RWPE1 (cell line): ENCODE measurements around the gene APOL2.
"Not testable (repeated sequence)": the region's sequence is repeated elsewhere in the genome, so short reads cannot be mapped to it uniquely, and the experiment has no call there.

Experiments
- CTCF ChIA-PET: fragments of 350-600 bp; sonication (Branson Sonifier 250); formaldehyde crosslinking; extraction: SDS; loops from one replicate; lab custom pipeline; 2021; lab: Yijun Ruan, JAX
- POLR2A ChIA-PET: fragments of 400-600 bp; formaldehyde crosslinking; extraction: SDS; loops from one replicate; lab custom pipeline; 2020; ENCODE audit warnings: antibody characterized with exemption; ENCODE audit not compliant: low non-redundant PET; lab: Yijun Ruan, JAX
- DNase-seq: peaks from one replicate; pipeline ENCODE4 v3.0.0; 2012; ENCODE audit warnings: low spot score
- H3K27ac ChIP-seq: fragments of 450-650 bp; 2 replicates; pipeline ENCODE4 v1.5.1; 2017
- TF ChIP-seq, protein P1 (sequence below): fragments of 450-650 bp; conservative IDR thresholded peaks from 2 replicates; pipeline ENCODE4 v1.5.1; 2017; ENCODE audit warnings: low read depth, mild to moderate bottlenecking

APOL2 gene

DNA sequence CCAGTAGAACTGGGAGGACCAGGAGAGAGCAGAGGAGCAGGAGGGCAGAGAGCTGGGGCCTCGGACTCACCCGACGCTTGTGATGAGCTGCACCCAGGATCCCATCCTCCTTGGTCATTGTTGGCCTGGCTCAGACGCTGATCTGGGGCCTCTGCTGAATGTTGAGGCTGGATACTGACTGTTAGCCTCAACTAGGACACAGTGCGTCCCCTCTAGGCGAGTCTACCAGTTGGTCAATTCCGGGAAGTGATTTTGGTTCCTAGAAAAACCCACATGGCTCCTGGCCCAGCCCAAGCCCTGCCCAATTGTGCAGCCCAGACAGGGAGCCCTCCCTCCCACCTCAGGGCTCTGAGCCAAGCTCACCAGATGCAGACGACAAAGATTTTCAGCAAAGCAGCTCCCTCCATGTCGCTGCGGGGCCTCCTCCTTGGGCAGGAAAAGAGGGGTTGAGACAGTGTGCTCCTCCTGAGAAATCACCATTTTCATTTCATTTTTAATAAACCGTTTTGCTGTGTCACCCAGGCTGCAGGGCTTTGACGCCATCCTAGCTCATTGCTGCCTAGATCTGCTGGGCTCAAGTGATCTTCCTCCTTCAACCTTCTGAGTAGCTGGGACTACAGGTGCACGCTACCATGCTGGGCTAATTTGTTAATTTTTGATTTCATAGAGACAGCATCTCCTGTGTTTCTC, 37.6 kb downstream of the APOL2 start, which contains the start of gene APOL4:
Gene APOL4 (minus strand): TSS at position 180 of the 690 bp plus-strand sequence. CDS start 75 bp downstream, at position 105.
- CTCF ChIA-PET: interaction anchor here (0.5 kb wide), 1 partner anchor 36 kb away, joined by 3 read pairs; no protein-coding TSS in a partner anchor
- POLR2A ChIA-PET: no interaction called here
- TF ChIP-seq, protein P1, sequence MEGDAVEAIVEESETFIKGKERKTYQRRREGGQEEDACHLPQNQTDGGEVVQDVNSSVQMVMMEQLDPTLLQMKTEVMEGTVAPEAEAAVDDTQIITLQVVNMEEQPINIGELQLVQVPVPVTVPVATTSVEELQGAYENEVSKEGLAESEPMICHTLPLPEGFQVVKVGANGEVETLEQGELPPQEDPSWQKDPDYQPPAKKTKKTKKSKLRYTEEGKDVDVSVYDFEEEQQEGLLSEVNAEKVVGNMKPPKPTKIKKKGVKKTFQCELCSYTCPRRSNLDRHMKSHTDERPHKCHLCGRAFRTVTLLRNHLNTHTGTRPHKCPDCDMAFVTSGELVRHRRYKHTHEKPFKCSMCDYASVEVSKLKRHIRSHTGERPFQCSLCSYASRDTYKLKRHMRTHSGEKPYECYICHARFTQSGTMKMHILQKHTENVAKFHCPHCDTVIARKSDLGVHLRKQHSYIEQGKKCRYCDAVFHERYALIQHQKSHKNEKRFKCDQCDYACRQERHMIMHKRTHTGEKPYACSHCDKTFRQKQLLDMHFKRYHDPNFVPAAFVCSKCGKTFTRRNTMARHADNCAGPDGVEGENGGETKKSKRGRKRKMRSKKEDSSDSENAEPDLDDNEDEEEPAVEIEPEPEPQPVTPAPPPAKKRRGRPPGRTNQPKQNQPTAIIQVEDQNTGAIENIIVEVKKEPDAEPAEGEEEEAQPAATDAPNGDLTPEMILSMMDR: no peak
- H3K27ac ChIP-seq: no peak within 1 kb of the TSS
- no peak for DNase-seq

DNA sequence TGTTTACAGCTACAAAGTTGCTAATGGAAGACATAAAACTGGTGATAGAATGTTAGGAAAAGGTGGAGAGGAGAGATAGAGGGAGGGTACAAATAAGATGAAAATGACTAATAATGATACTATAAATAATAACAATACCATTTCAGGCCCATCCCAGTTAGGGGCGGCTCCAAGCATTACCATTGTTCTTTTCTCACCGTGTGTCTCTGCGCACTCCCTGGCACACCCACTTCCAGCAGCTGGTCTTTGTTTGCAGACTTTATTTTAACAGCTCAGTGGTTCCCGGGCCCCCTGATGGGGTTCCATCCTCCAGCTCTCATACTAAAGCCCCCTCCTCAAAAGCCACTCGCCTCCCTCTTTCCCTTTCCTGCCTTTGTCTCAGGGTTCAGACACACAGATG, 38.3 kb downstream of the APOL2 start:
- DNase-seq, POLR2A ChIA-PET, H3K27ac ChIP-seq, CTCF ChIA-PET: not testable (repeated sequence)

DNA sequence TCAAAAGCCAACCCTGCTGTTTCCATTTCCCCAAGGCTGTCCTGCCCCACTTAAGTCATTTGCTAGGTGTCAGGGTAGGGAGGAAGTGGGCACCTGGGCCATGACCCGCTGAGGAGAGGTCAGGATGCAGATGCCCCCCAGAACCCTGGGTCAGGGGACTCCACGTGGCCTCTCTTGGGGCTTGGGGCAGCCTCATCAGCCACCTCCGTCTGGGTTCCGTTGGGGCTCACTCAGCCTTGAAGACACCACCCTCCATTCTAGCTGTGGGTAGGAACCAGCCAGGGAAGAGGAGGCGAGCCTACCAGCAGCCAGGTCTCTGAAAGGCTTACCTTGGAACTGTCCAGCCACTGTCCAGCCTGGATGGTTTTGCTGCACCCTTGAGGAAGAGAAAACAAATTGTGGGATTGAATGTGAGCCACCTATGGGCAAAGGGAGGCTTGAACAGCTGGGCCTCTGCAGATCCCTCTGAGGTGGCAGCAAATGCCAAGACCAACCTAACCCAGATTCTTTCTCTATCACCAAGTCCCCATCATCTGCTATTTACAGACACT, 40.3 kb downstream of the APOL2 start:
- TF ChIP-seq, protein P1: no peak
- POLR2A ChIA-PET: no interaction called here
- DNase-seq: no peak
- CTCF ChIA-PET: interaction anchor here (0.5 kb wide), 1 partner anchor 577 kb away, joined by 3 read pairs; no protein-coding TSS in a partner anchor
- no peak overlapping the region for H3K27ac ChIP-seq

DNA sequence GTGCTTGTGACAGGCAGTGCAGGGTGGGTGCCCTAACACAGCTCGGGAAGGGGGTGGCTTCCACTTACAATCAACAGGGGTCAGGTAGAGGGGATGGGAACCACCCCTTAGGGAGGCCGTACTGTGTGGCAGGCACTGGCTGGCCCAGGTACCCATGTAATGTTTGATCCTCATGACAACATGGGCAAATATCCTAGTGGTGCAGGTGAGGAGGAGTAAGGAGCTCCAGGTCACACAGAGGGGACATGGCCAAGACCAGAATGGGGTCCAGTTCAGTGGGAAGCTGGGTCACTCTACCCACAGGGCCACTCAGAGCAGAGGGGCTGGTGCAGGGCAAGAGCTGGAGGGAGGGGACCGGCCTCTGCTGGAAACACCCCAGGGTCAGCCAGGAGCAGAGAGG, 40.8 kb downstream of the APOL2 start:
- no peak for DNase-seq
- no peak overlapping the region for H3K27ac ChIP-seq
- ChIA-PET CTCF (interaction anchor here (0.8 kb wide), 1 partner anchor 46 kb away, joined by 4 read pairs; no protein-coding TSS in a partner anchor), POLR2A (no interaction called here)
- TF ChIP-seq, protein P1: no peak

GRCh38 chr22:36197514-36198146, 41.7 kb downstream of the APOL2 start:
- DNase-seq: no peak
- no peak overlapping the region for H3K27ac ChIP-seq
- CTCF ChIA-PET: interaction anchor here (0.7 to 0.8 kb wide), 2 partner anchors 17 to 45 kb away, joined by 3 to 4 read pairs; no protein-coding TSS in a partner anchor
- POLR2A ChIA-PET: no interaction called here
- TF ChIP-seq, protein P1: no peak

DNA sequence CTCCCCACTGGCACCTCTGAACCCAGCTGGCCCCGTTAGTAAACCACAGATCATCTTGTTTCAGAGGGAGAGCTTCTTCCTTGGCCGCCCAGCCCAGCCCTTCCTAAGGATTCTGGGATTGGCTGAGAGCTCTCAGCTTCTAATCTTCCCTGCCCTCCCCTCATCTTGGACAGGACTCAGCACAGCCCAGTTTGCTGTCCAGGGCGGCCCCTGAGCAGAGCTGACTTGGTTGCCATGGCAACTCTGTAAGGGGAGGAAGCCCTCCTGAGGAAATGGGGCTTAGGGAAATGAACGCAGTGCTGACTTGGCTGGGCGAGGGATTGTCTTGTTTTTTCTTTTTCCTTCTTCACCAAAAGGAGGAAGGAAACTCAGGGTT, 42.3 kb downstream of the APOL2 start:
- no peak overlapping the region for H3K27ac ChIP-seq
- POLR2A ChIA-PET: no interaction called here
- TF ChIP-seq, protein P1: no peak
- DNase-seq: no peak
- CTCF ChIA-PET: no interaction called here
